HEK293 (cell line): Measurements from ENCODE around the gene AP5S1.

Source experiments
- CTCF ChIP-seq: fragments of 450-650 bp; formaldehyde crosslinking; IDR thresholded peaks from 2 replicates; pipeline ENCODE4 v1.5.1; 2016; ENCODE audit warnings: missing biosample characterization, missing genetic modification characterization
- HOXA7 ChIP-seq: sonication (generic); formaldehyde crosslinking; IDR thresholded peaks from 2 replicates; pipeline ENCODE4 v1.8.1; 2022; ENCODE audit warnings: missing genetic modification reagents, borderline replicate concordance
- HOXC10 ChIP-seq: sonication (generic); formaldehyde crosslinking; IDR thresholded peaks from 2 replicates; pipeline ENCODE4 v1.8.1; 2023; ENCODE audit warnings: mild to moderate bottlenecking, missing genetic modification reagents
- PRDM6 ChIP-seq: fragments of 450-650 bp; formaldehyde crosslinking; IDR thresholded peaks from 2 replicates; pipeline ENCODE4 v1.5.1; 2017; ENCODE audit warnings: missing biosample characterization, missing genetic modification characterization
- ZBTB11 ChIP-seq: fragments of 450-650 bp; formaldehyde crosslinking; conservative IDR thresholded peaks from 2 replicates; pipeline ENCODE4 v1.5.1; 2016; ENCODE audit warnings: low read depth, missing biosample characterization, missing genetic modification characterization
- ZFP3 ChIP-seq: fragments of 450-650 bp; formaldehyde crosslinking; IDR thresholded peaks from 2 replicates; pipeline ENCODE4 v1.5.1; 2016; ENCODE audit warnings: low read depth, missing biosample characterization, missing genetic modification characterization
- ZIC2 ChIP-seq: fragments of 450-650 bp; formaldehyde crosslinking; IDR thresholded peaks from 2 replicates; pipeline ENCODE4 v1.5.1; 2016; ENCODE audit warnings: missing biosample characterization, missing genetic modification characterization
- ZNF175 ChIP-seq: fragments of 450-650 bp; formaldehyde crosslinking; IDR thresholded peaks from 2 replicates; pipeline ENCODE4 v1.5.1; 2016; ENCODE audit warnings: missing biosample characterization, missing genetic modification characterization
- ZNF248 ChIP-seq: fragments of 450-650 bp; formaldehyde crosslinking; IDR thresholded peaks from 2 replicates; pipeline ENCODE4 v1.5.1; 2017; ENCODE audit warnings: missing biosample characterization, missing genetic modification characterization
- ZNF341 ChIP-seq: fragments of 450-650 bp; formaldehyde crosslinking; IDR thresholded peaks from 2 replicates; pipeline ENCODE4; 2016; ENCODE audit warnings: low read depth, missing biosample characterization, missing genetic modification characterization
- ZNF366 ChIP-seq: fragments of 450-650 bp; formaldehyde crosslinking; conservative IDR thresholded peaks from 2 replicates; pipeline ENCODE4 v1.5.1; 2016; ENCODE audit warnings: missing biosample characterization, missing genetic modification characterization
- ZNF37A ChIP-seq: fragments of 450-650 bp; IDR thresholded peaks from 2 replicates; pipeline ENCODE4 v1.5.1; 2018; ENCODE audit warnings: missing biosample characterization, missing genetic modification characterization
- ZNF391 ChIP-seq: fragments of 450-650 bp; formaldehyde crosslinking; IDR thresholded peaks from 2 replicates; pipeline ENCODE4 v1.5.1; 2016; ENCODE audit warnings: low read depth, missing biosample characterization, missing genetic modification characterization, borderline replicate concordance
- ZNF449 ChIP-seq: fragments of 450-650 bp; formaldehyde crosslinking; IDR thresholded peaks from 2 replicates; pipeline ENCODE4 v1.5.1; 2017; ENCODE audit warnings: missing biosample characterization, mild to moderate bottlenecking, missing genetic modification characterization, moderate library complexity
- ZNF529 ChIP-seq: fragments of 450-650 bp; formaldehyde crosslinking; IDR thresholded peaks from 2 replicates; pipeline ENCODE4 v1.5.1; 2017; ENCODE audit warnings: missing genetic modification characterization, missing biosample characterization; ENCODE audit not compliant: insufficient replicate concordance
- ZNF621 ChIP-seq: fragments of 450-650 bp; formaldehyde crosslinking; IDR thresholded peaks from 2 replicates; pipeline ENCODE4 v1.5.1; 2017; ENCODE audit warnings: missing biosample characterization, missing genetic modification characterization
- ZNF623 ChIP-seq: fragments of 450-650 bp; formaldehyde crosslinking; IDR thresholded peaks from 2 replicates; pipeline ENCODE4 v1.5.1; 2016; ENCODE audit warnings: missing biosample characterization, missing genetic modification characterization
- ZNF776 ChIP-seq: fragments of 450-650 bp; formaldehyde crosslinking; IDR thresholded peaks from 2 replicates; pipeline ENCODE4 v1.5.0; 2017; ENCODE audit warnings: missing biosample characterization, missing genetic modification characterization, borderline replicate concordance
- TF ChIP-seq, protein P1 (sequence below): fragments of 450-650 bp; formaldehyde crosslinking; IDR thresholded peaks from 2 replicates; pipeline ENCODE4 v1.5.1; 2017; ENCODE audit warnings: missing biosample characterization, missing genetic modification characterization
- TF ChIP-seq, protein P2 (sequence below): fragments of 450-650 bp; formaldehyde crosslinking; IDR thresholded peaks from 2 replicates; pipeline ENCODE4 v1.5.1; 2016; ENCODE audit warnings: missing biosample characterization, missing genetic modification characterization
- TF ChIP-seq, protein P3 (sequence below): fragments of 450-650 bp; formaldehyde crosslinking; IDR thresholded peaks from 2 replicates; pipeline ENCODE4 v1.5.1; 2016; ENCODE audit warnings: missing biosample characterization, missing genetic modification characterization, low read depth
- TF ChIP-seq, protein P4 (sequence below): fragments of 450-650 bp; formaldehyde crosslinking; IDR thresholded peaks from 2 replicates; pipeline ENCODE4 v1.5.1; 2017; ENCODE audit warnings: missing biosample characterization, missing genetic modification characterization

AP5S1 gene

DNA sequence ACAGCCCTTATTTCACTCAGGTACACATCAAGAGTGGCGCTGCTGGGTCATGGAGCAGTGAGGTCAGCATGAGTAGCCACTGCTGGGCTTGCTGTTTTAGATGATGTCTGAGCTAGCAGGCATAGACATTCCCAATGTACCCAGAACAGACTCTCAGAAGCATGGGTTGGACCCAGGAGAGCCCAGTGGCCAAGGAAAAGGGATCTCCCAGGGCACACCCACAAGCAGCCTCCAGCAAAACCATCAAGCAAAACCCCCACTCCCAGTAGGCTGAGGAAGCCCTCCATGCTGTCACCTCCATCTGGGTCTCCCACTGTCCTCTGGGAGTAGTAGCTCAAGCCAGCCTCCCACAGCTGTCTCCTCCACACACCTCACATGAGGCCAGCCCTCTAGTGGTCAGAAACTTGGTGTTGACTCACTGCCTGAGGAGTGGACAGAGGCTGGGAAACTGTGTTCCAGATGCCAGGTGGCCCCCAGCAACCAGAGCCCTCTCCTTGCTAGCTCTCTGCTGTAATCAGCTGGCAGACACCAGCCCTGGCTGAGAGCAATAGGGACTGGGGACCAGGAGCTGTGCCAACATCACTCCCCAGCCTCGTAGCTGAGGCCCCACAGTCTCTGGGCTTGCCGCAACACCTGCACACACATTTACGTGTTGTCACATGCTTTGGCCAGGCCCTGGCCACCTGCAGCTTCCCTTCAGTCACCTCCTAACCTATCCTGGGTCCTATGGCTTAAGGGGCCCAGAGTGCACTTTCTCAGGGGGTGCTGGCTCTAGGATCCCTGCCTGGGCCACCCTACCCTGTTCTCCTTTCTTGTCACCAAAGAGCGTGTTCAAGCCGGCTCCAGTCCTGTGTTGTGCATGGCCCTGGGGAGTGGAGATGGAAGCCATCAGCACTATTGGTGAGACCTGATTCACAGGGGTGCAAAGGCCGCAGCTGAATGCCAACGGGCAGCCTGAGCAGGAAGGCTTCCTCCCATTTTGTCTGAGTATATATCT is 1.9 kb upstream of the AP5S1 start (continued):
- TF ChIP-seq ZNF449 (no peak), ZNF175 (no peak), ZNF248 (tag by site-specific recombination) (no peak), HOXC10 (CRISPR knock-in tag) (no peak), PRDM6 (tag by site-specific recombination) (no peak), ZNF623 (tag by site-specific recombination) (no peak), ZBTB11 (tag by site-specific recombination) (no peak), ZFP3 (no peak), CTCF (peak; percentile 92), ZNF529 (no peak), ZNF391 (no peak), HOXA7 (no peak), ZNF621 (tag by site-specific recombination) (no peak), ZNF37A (tag by site-specific recombination) (no peak), ZNF366 (tag by site-specific recombination) (no peak), ZIC2 (tag by site-specific recombination) (peak; percentile 35; the same call in 1 of the 2 replicates), ZNF341 (tag by site-specific recombination) (peak; percentile 68), ZNF776 (tag by site-specific recombination) (no peak)
- TF ChIP-seq, protein P1, sequence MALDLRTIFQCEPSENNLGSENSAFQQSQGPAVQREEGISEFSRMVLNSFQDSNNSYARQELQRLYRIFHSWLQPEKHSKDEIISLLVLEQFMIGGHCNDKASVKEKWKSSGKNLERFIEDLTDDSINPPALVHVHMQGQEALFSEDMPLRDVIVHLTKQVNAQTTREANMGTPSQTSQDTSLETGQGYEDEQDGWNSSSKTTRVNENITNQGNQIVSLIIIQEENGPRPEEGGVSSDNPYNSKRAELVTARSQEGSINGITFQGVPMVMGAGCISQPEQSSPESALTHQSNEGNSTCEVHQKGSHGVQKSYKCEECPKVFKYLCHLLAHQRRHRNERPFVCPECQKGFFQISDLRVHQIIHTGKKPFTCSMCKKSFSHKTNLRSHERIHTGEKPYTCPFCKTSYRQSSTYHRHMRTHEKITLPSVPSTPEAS (tag by site-specific recombination) = no peak
- TF ChIP-seq, protein P2, sequence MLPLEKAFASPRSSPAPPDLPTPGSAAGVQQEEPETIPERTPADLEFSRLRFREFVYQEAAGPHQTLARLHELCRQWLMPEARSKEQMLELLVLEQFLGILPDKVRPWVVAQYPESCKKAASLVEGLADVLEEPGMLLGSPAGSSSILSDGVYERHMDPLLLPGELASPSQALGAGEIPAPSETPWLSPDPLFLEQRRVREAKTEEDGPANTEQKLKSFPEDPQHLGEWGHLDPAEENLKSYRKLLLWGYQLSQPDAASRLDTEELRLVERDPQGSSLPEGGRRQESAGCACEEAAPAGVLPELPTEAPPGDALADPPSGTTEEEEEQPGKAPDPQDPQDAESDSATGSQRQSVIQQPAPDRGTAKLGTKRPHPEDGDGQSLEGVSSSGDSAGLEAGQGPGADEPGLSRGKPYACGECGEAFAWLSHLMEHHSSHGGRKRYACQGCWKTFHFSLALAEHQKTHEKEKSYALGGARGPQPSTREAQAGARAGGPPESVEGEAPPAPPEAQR (tag by site-specific recombination) = no peak
- TF ChIP-seq, protein P3, sequence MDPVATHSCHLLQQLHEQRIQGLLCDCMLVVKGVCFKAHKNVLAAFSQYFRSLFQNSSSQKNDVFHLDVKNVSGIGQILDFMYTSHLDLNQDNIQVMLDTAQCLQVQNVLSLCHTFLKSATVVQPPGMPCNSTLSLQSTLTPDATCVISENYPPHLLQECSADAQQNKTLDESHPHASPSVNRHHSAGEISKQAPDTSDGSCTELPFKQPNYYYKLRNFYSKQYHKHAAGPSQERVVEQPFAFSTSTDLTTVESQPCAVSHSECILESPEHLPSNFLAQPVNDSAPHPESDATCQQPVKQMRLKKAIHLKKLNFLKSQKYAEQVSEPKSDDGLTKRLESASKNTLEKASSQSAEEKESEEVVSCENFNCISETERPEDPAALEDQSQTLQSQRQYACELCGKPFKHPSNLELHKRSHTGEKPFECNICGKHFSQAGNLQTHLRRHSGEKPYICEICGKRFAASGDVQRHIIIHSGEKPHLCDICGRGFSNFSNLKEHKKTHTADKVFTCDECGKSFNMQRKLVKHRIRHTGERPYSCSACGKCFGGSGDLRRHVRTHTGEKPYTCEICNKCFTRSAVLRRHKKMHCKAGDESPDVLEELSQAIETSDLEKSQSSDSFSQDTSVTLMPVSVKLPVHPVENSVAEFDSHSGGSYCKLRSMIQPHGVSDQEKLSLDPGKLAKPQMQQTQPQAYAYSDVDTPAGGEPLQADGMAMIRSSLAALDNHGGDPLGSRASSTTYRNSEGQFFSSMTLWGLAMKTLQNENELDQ = no peak
- TF ChIP-seq, protein P4, sequence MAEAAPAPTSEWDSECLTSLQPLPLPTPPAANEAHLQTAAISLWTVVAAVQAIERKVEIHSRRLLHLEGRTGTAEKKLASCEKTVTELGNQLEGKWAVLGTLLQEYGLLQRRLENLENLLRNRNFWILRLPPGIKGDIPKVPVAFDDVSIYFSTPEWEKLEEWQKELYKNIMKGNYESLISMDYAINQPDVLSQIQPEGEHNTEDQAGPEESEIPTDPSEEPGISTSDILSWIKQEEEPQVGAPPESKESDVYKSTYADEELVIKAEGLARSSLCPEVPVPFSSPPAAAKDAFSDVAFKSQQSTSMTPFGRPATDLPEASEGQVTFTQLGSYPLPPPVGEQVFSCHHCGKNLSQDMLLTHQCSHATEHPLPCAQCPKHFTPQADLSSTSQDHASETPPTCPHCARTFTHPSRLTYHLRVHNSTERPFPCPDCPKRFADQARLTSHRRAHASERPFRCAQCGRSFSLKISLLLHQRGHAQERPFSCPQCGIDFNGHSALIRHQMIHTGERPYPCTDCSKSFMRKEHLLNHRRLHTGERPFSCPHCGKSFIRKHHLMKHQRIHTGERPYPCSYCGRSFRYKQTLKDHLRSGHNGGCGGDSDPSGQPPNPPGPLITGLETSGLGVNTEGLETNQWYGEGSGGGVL (tag by site-specific recombination) = no peak
